Suppressor macrophage (primary cell): Measurements from ENCODE around the gene PCDHGB3.

ENCODE experiments used
- DNase-seq, 4 experiments: peaks; one replicate each; pipeline ENCODE4 v3.0.0-alpha.2; 2020 to 2022

Gene PCDHGB3

GRCh38 chr5:141421489-141421855 is 51.4 kb downstream of the PCDHGB3 start:
- no peak for DNase-seq
